NB4 (cell line): ENCODE data around the gene PRR3.

Experiments
- DNase-seq: peaks from one replicate; pipeline ENCODE4 v3.0.0; 2010; ENCODE audit warnings: low read depth
- H3K4me3 ChIP-seq: one replicate; pipeline ENCODE4 v1.5.1; 2011; ENCODE audit warnings: mild to moderate bottlenecking, low read depth, low read length, moderate library complexity
- MYC ChIP-seq: IDR thresholded peaks from 2 replicates; pipeline ENCODE4 v1.6.1; 2011; ENCODE audit warnings: low read depth, low read length
- POLR2A ChIP-seq: IDR thresholded peaks from 2 replicates; pipeline ENCODE4 v1.6.1; 2011; ENCODE audit warnings: mild to moderate bottlenecking; ENCODE audit not compliant: insufficient read length; ENCODE audit errors: extremely low read depth
- TF ChIP-seq, protein P1 (sequence below): IDR thresholded peaks from 2 replicates; pipeline ENCODE4 v1.6.1; 2011; ENCODE audit warnings: low read depth, low read length
- TF ChIP-seq, protein P2 (sequence below): IDR thresholded peaks from one replicate; pipeline ENCODE4 v1.5.1; 2012; ENCODE audit warnings: low read depth, low read length

PRR3 gene

DNA sequence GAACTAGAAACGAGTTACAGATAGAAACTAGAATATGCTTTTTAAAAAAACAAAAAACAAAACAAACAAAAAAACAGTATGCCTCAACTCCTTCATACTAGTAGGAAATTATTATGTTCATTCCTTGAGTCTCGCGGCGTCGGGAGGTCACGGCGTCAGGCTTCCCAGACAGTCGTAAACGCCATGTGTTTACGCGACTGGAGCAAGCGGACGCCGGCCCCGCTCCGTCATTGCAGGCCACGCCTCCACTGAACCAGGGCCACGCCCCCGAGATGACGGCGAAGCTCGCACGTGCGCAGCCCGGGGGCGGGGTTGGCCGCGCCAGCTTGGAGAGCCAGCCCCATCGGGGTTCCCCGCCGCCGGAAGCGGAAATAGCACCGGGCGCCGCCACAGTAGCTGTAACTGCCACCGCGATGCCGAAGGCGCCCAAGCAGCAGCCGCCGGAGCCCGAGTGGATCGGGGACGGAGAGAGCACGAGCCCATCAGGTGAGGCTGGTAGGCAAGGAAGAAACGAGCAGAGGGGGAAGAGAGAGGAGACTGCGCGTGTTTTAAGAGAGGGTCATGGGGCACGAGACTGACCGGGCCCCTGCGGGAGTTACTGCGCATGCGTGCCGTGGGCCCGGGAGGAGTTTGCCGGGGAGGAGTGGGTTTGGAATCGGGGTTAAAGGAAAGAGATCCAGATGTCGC is 14.1 kb downstream of the PRR3 start, which contains the start of gene ABCF1:
Gene ABCF1 (plus strand): TSS at position 368 of the 687 bp plus-strand sequence. CDS start 46 bp downstream, at position 414.
- peak within 1 kb of the TSS; percentile 87 for H3K4me3 ChIP-seq
- TF ChIP-seq POLR2A = peak; percentile 93
- TF ChIP-seq, protein P1, sequence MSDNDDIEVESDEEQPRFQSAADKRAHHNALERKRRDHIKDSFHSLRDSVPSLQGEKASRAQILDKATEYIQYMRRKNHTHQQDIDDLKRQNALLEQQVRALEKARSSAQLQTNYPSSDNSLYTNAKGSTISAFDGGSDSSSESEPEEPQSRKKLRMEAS = peak; percentile 99
- TF ChIP-seq, protein P2, sequence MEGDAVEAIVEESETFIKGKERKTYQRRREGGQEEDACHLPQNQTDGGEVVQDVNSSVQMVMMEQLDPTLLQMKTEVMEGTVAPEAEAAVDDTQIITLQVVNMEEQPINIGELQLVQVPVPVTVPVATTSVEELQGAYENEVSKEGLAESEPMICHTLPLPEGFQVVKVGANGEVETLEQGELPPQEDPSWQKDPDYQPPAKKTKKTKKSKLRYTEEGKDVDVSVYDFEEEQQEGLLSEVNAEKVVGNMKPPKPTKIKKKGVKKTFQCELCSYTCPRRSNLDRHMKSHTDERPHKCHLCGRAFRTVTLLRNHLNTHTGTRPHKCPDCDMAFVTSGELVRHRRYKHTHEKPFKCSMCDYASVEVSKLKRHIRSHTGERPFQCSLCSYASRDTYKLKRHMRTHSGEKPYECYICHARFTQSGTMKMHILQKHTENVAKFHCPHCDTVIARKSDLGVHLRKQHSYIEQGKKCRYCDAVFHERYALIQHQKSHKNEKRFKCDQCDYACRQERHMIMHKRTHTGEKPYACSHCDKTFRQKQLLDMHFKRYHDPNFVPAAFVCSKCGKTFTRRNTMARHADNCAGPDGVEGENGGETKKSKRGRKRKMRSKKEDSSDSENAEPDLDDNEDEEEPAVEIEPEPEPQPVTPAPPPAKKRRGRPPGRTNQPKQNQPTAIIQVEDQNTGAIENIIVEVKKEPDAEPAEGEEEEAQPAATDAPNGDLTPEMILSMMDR = no peak
- TF ChIP-seq MYC = peak; percentile 93
- DNase-seq = peak; percentile 98

DNA sequence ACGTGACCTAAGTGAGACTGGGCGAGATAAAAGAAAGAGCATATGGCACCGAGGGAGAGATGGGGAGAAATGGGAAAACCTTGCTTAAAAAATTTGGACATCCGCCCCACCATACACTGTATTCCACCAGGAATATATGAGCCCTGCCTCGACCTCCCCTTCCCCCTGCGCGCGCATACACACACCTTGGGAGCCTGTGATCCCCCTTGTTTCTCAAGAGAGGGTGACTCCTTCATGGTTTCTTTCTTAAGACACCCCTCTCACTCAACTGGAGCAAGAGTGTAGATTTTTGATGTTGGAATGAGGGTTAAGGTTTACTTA is 14.6 kb downstream of the PRR3 start:
- no peak for DNase-seq
- TF ChIP-seq MYC (no peak), POLR2A (no peak)
- TF ChIP-seq, protein P2 = no peak
- TF ChIP-seq, protein P1 = peak; percentile 72; the same call in 1 of the 2 replicates
- H3K4me3 ChIP-seq = peak overlapping the region; percentile 87

DNA sequence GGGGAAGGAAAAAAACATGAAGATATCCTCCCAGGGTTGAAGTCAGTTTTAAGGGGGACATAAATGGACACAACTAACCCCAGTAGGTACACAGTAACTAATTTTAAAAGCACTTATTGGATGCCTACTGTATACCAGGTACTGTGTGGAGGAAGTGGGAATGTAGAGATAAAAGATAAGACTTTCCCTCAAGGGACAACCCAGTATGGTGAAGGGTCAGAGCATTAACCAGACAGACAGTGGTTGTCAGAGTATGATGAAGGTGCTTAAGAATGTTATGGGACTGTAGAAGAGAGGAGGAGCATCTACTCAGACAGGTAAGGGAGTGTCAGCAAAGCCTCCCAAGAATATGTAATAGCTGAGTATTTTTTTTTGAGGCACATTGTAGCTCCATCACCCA is 15.1 kb downstream of the PRR3 start:
- TF ChIP-seq MYC (no peak), POLR2A (no peak)
- TF ChIP-seq, protein P1 = no peak
- TF ChIP-seq, protein P2 = no peak
- DNase-seq = no peak
- H3K4me3 ChIP-seq = peak overlapping the region; percentile 87

DNA sequence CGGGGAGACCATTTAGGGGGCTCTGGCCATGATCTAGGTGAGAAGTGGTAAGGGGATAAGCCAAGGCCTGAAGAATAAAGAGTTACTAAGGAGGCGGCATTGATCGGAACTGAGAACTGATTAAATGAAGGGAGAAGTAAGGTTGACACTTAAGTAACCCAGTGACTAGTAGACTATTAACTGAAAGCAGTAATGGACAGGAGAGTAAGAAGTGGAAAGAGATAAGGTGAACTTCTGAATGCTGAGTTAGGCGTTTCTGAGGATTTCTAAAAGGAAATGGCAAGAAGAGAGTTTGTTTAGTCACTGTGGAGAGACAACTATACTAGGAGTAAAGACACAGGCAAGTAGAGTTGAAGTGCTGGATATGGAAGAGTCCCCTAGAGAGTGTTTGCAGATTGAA is 16.0 kb downstream of the PRR3 start:
- DNase-seq = no peak
- H3K4me3 ChIP-seq = peak overlapping the region; percentile 87
- no peak for TF ChIP-seq MYC
- TF ChIP-seq, protein P2 = no peak
- no peak for TF ChIP-seq POLR2A
- TF ChIP-seq, protein P1 = no peak

DNA sequence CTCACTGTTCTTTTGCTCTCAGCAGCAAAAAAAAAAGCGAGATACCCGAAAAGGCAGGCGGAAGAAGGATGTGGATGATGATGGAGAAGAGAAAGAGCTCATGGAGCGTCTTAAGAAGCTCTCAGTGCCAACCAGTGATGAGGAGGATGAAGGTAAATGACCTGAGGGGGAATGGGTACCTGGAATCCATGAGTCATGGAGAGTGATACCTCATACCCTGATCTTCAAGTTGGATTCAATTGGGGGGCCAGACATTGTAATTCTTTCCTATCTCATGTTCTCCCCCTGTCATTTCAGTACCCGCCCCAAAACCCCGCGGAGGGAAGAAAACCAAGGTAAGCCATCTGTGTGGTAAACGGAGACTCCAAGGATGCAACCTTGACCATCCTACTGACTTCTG is 21.0 kb downstream of the PRR3 start:
- H3K4me3 ChIP-seq = no peak overlapping the region
- no peak for DNase-seq
- TF ChIP-seq MYC (no peak), POLR2A (no peak)
- TF ChIP-seq, protein P2 = no peak
- TF ChIP-seq, protein P1 = no peak
